Trophoblast cell (in vitro differentiated cells and primary cell): ENCODE data around the gene RANBP10.

ENCODE experiments used
- DNase-seq, 2 donors: peaks; one replicate each; pipeline ENCODE4 v3.0.0-alpha.2; 2016
- H2AFZ ChIP-seq: 2 replicates; pipeline ENCODE4 v1.6.1; 2013; ENCODE audit warnings: low read length, moderate library complexity, mild to moderate bottlenecking; ENCODE audit not compliant: insufficient read depth, poor library complexity
- H2AK5ac ChIP-seq: 2 replicates; pipeline ENCODE4 v1.6.1; 2013; ENCODE audit warnings: mild to moderate bottlenecking, low read length
- H2BK120ac ChIP-seq: 2 replicates; pipeline ENCODE4 v1.6.1; 2013; ENCODE audit warnings: low read length, mild to moderate bottlenecking, moderate library complexity; ENCODE audit not compliant: insufficient read depth, poor library complexity
- H2BK12ac ChIP-seq: 2 replicates; pipeline ENCODE4 v1.6.1; 2013; ENCODE audit warnings: mild to moderate bottlenecking, low read length, moderate library complexity
- H2BK5ac ChIP-seq: 2 replicates; pipeline ENCODE4 v1.6.1; 2013; ENCODE audit warnings: low read length, low read depth, moderate library complexity, mild to moderate bottlenecking; ENCODE audit not compliant: poor library complexity
- H3K14ac ChIP-seq: 2 replicates; pipeline ENCODE4 v1.6.1; 2013; ENCODE audit warnings: mild to moderate bottlenecking, low read length
- H3K18ac ChIP-seq: 2 replicates; pipeline ENCODE4 v1.6.1; 2013; ENCODE audit warnings: mild to moderate bottlenecking, low read length
- H3K23ac ChIP-seq: 2 replicates; pipeline ENCODE4 v1.6.1; 2013; ENCODE audit warnings: low read length
- H3K27ac ChIP-seq: 2 replicates; pipeline ENCODE4 v1.5.1; 2013; ENCODE audit warnings: low read depth, mild to moderate bottlenecking, inconsistent platforms, low read length, moderate library complexity
- H3K27me3 ChIP-seq: 2 replicates; pipeline ENCODE4 v1.6.1; 2013; ENCODE audit warnings: inconsistent platforms, mild to moderate bottlenecking, low read length, moderate library complexity; ENCODE audit not compliant: insufficient read depth
- H3K36me3 ChIP-seq, 2 experiments: 1 replicate in 1 of 2; 2 replicates in 1 of 2; pipeline ENCODE4 v1.6.1; 2013; ENCODE audit warnings: low read length in 2 of 2, mild to moderate bottlenecking in 2 of 2, moderate library complexity in 1 of 2; ENCODE audit not compliant: insufficient read depth in 2 of 2, control insufficient read depth in 1 of 2
- H3K4ac ChIP-seq: 2 replicates; pipeline ENCODE4 v1.6.1; 2013; ENCODE audit warnings: low read depth, mild to moderate bottlenecking, low read length, moderate library complexity
- H3K4me1 ChIP-seq, 2 experiments: 1 replicate in 1 of 2; 2 replicates in 1 of 2; pipeline ENCODE4 v1.6.1; 2013; ENCODE audit warnings: low read length in 2 of 2, mild to moderate bottlenecking in 2 of 2, moderate library complexity in 1 of 2; ENCODE audit not compliant: insufficient read depth in 2 of 2, control insufficient read depth in 1 of 2
- H3K4me2 ChIP-seq: 2 replicates; pipeline ENCODE4 v1.6.1; 2013; ENCODE audit warnings: inconsistent platforms, mild to moderate bottlenecking, low read length, moderate library complexity
- H3K4me3 ChIP-seq: 2 replicates; pipeline ENCODE4 v1.5.1; 2013; ENCODE audit warnings: mild to moderate bottlenecking, low read depth, low read length, inconsistent platforms
- H3K79me1 ChIP-seq: one replicate; pipeline ENCODE4 v1.6.1; 2013; ENCODE audit warnings: low read length
- H3K79me2 ChIP-seq: 2 replicates; pipeline ENCODE4 v1.6.1; 2013; ENCODE audit warnings: low read length, mild to moderate bottlenecking; ENCODE audit not compliant: control insufficient read depth, insufficient read depth, poor library complexity
- H3K9ac ChIP-seq: 2 replicates; pipeline ENCODE4 v1.6.1; 2013; ENCODE audit warnings: mild to moderate bottlenecking, low read length
- H3K9me3 ChIP-seq: 2 replicates; pipeline ENCODE4 v1.6.1; 2013; ENCODE audit warnings: low read depth, mild to moderate bottlenecking, control low read depth, inconsistent platforms, low read length; ENCODE audit not compliant: insufficient read depth
- H4K12ac ChIP-seq: 2 replicates; pipeline ENCODE4 v1.6.1; 2013; ENCODE audit warnings: low read depth, mild to moderate bottlenecking, low read length, moderate library complexity
- H4K8ac ChIP-seq: 2 replicates; pipeline ENCODE4 v1.6.1; 2013; ENCODE audit warnings: low read depth, mild to moderate bottlenecking, low read length, moderate library complexity
- H4K91ac ChIP-seq: one replicate; pipeline ENCODE4 v1.6.1; 2013; ENCODE audit warnings: low read depth, mild to moderate bottlenecking, low read length, moderate library complexity
- WGBS: extraction: QIAGEN DNeasy Blood & Tissue Kit; methylation state at CpG from one replicate; pipeline ENCODE4 v1.1.7; 2013; ENCODE audit warnings: missing lambda C conversion rate; ENCODE audit not compliant: insufficient read length, insufficient coverage; ENCODE audit errors: extremely low coverage; 5-methylcytosine and 5-hydroxymethylcytosine counted together

RANBP10 gene

GRCh38 chr16:67803894-67804293 lies 2.5 kb downstream of the RANBP10 start:
- Histone ChIP-seq H2AK5ac (no peak overlapping the region), H2BK5ac (no peak overlapping the region), H4K8ac (no peak overlapping the region), H3K9me3 (peaks cover 2% of the 10 kb centered on the region), H3K14ac (no peak overlapping the region), H3K4me2 (no peak overlapping the region), H3K23ac (no peak overlapping the region), H3K4me3 (no peak overlapping the region), H3K36me3 (peaks cover 11 to 30% of the 10 kb centered on the region in 2 experiments), H3K27ac (no peak overlapping the region), H2AFZ (no peak overlapping the region), H3K4me1 (peaks cover 7 to 8% of the 10 kb centered on the region in 2 experiments), H2BK120ac (no peak overlapping the region), H3K9ac (no peak overlapping the region), H3K4ac (peak overlapping the region; percentile 9), H4K12ac (no peak overlapping the region), H3K79me1 (peaks cover 11% of the 10 kb centered on the region), H4K91ac (no peak overlapping the region), H3K27me3 (no peaks in the 10 kb centered on the region), H2BK12ac (no peak overlapping the region), H3K79me2 (peaks cover 7% of the 10 kb centered on the region), H3K18ac (no peak overlapping the region)
- WGBS = no CpG with 5 or more reads among the region's 3 CpGs
- no peak for DNase-seq

- H2AK5ac ChIP-seq = no peak overlapping the region
- no peak overlapping the region for H3K18ac ChIP-seq
- no peak overlapping the region for H2BK120ac ChIP-seq
- H3K27ac ChIP-seq = no peak overlapping the region
- no peak overlapping the region for H3K23ac ChIP-seq
- H3K4me1 ChIP-seq = peaks cover 7% of the 10 kb centered on the region in 2 experiments
- H2BK5ac ChIP-seq = no peak overlapping the region
- H4K12ac ChIP-seq = no peak overlapping the region
- no peak overlapping the region for H3K14ac ChIP-seq
- no peak overlapping the region for H4K8ac ChIP-seq
- no CpG with 5 or more reads among the region's 2 CpGs for whole genome bisulfite sequencing
- H3K9me3 ChIP-seq = peaks cover 2% of the 10 kb centered on the region
- peaks cover 15 to 34% of the 10 kb centered on the region in 2 experiments for H3K36me3 ChIP-seq
- H2AFZ ChIP-seq = no peak overlapping the region
- peaks cover 10% of the 10 kb centered on the region for H3K79me1 ChIP-seq
- H4K91ac ChIP-seq = no peak overlapping the region
- H3K4me3 ChIP-seq = no peak overlapping the region
- DNase-seq = no peak
- no peak overlapping the region for H3K4me2 ChIP-seq
- no peaks in the 10 kb centered on the region for H3K27me3 ChIP-seq
- H2BK12ac ChIP-seq = no peak overlapping the region
- H3K4ac ChIP-seq = no peak overlapping the region
- no peak overlapping the region for H3K9ac ChIP-seq
- peaks cover 7% of the 10 kb centered on the region for H3K79me2 ChIP-seq
Observed at GRCh38 chr16:67801883-67802282, 4.5 kb downstream of the RANBP10 start.

DNA sequence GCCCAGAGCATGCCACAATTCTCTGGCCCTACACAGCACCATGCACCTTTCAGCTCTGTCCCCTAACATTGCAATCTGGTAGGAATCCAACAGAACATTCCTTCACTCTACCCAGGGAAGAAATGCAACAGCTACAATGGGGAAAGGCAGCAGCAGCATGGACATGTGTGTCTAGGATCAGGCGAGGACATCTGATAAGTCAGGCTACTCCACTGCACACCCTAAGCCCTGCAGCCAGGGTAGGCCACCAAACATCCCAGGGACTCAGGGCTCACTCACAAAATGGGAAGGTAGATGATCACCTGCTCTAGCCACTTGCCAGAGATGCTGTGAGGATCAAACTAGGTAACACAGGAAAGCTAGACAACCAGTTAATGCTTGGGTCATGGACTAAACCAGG lies 5.1 kb downstream of the RANBP10 start:
- Histone ChIP-seq H3K4me1 (peaks cover 7% of the 10 kb centered on the region in 2 experiments), H3K4me2 (no peak overlapping the region), H3K14ac (no peak overlapping the region), H3K4ac (no peak overlapping the region), H3K23ac (peak overlapping the region; percentile 67), H4K12ac (no peak overlapping the region), H4K8ac (no peak overlapping the region), H3K27ac (no peak overlapping the region), H2BK12ac (no peak overlapping the region), H2BK5ac (no peak overlapping the region), H2BK120ac (no peak overlapping the region), H4K91ac (no peak overlapping the region), H3K18ac (no peak overlapping the region), H3K79me1 (peaks cover 7% of the 10 kb centered on the region), H3K4me3 (no peak overlapping the region), H2AFZ (no peak overlapping the region), H3K9ac (no peak overlapping the region), H3K9me3 (peaks cover 2% of the 10 kb centered on the region), H3K79me2 (peaks cover 6% of the 10 kb centered on the region), H3K27me3 (no peaks in the 10 kb centered on the region), H2AK5ac (no peak overlapping the region), H3K36me3 (peaks cover 15 to 34% of the 10 kb centered on the region in 2 experiments)
- WGBS = no CpG with 5 or more reads among the region's 1 CpG
- no peak for DNase-seq

GRCh38 chr16:67800338-67800926 lies 5.9 kb downstream of the RANBP10 start:
- H3K79me1 ChIP-seq = no peaks in the 10 kb centered on the region
- no peak overlapping the region for H3K4me3 ChIP-seq
- H3K14ac ChIP-seq = no peak overlapping the region
- H3K18ac ChIP-seq = no peak overlapping the region
- no peak overlapping the region for H2AFZ ChIP-seq
- H2BK120ac ChIP-seq = no peak overlapping the region
- no CpG with 5 or more reads among the region's 7 CpGs for WGBS
- no peak overlapping the region for H4K8ac ChIP-seq
- no peak for DNase-seq
- peaks cover 15 to 34% of the 10 kb centered on the region in 2 experiments for H3K36me3 ChIP-seq
- H3K4me2 ChIP-seq = no peak overlapping the region
- no peak overlapping the region for H3K27ac ChIP-seq
- no peak overlapping the region for H4K91ac ChIP-seq
- peak overlapping the region; percentile 7 for H3K9ac ChIP-seq
- no peaks in the 10 kb centered on the region for H3K27me3 ChIP-seq
- peaks cover 2% of the 10 kb centered on the region for H3K9me3 ChIP-seq
- peak overlapping the region; percentile 31 for H3K4ac ChIP-seq
- no peak overlapping the region for H2BK5ac ChIP-seq
- no peak overlapping the region for H2BK12ac ChIP-seq
- no peaks in the 10 kb centered on the region for H3K79me2 ChIP-seq
- no peak overlapping the region for H2AK5ac ChIP-seq
- no peak overlapping the region for H4K12ac ChIP-seq
- no peak overlapping the region for H3K23ac ChIP-seq
- peaks cover 4% of the 10 kb centered on the region in 2 experiments for H3K4me1 ChIP-seq
